Measurements from ENCODE around the gene LPAR3. TPM values are rescaled to one million over a fixed set of nuclear protein-coding genes. Genes with fewer than 3 reads are reported as not detected.

The LPAR3 gene
- total RNA-seq, 4 donors from 2014 or later = 3.5 to 10.9 (median 4.1) TPM; not detected in 1

DNA sequence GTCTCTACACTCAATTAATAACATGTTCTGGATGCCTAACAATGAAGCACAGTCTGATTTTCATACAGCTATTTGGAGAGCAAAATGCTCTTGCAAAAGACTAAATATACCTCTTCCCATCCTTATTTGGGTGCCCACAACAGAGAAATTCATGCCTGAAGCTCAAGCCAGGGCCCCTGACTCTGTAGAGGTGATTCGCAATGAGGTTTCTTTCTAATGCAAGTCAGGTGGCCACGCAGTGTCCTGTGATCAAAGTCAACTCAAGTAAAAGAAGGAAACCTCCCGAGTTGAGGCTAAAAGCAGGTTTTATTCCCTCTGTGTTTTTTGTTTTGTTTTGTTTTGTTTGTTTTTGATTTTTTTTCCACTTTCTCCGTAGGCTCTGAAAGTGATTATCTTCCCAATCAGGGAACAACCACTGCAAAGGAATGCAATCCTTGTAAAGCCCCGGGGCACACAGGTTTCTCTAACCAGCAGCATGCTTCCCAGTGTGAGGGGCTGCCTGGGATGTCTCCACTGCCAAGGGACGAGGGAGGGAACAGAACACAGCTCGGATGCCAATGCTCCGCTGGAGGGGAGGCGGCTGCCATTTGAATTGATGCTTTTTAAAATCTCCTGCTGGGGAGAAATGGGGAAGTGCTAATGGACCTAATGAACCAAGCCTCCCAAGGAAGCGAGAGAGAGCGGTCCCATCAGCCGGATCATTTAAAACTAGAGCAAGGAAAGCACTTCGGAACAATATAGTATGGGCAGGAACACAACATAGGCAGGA lies 128.9 kb downstream of the LPAR3 start:
- intact Hi-C loops (cut with DNase I; ENCODE audit: low total_unique reads) = no loop called here
- peaks cover 0 to 2% (median 0%) of the 10 kb centered on the region in 4 donors for H3K4me1 ChIP-seq
- no peak overlapping the region for H3K27ac ChIP-seq
- 69 to 70% methylated on average over 8 to 13 of the region's 13 CpGs for WGBS, 2 donors (ENCODE audit: low coverage in 1 of 2)
- no peak overlapping the region for H3K4me3 ChIP-seq
- no peaks in the 10 kb centered on the region for H3K9me3 ChIP-seq
- TF ChIP-seq, protein P1, sequence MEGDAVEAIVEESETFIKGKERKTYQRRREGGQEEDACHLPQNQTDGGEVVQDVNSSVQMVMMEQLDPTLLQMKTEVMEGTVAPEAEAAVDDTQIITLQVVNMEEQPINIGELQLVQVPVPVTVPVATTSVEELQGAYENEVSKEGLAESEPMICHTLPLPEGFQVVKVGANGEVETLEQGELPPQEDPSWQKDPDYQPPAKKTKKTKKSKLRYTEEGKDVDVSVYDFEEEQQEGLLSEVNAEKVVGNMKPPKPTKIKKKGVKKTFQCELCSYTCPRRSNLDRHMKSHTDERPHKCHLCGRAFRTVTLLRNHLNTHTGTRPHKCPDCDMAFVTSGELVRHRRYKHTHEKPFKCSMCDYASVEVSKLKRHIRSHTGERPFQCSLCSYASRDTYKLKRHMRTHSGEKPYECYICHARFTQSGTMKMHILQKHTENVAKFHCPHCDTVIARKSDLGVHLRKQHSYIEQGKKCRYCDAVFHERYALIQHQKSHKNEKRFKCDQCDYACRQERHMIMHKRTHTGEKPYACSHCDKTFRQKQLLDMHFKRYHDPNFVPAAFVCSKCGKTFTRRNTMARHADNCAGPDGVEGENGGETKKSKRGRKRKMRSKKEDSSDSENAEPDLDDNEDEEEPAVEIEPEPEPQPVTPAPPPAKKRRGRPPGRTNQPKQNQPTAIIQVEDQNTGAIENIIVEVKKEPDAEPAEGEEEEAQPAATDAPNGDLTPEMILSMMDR (IDR thresholded peaks at IDR 0.05) = no peak
- TF ChIP-seq EP300 (IDR thresholded peaks at IDR 0.05; ENCODE audit: low read depth) (no peak), POLR2AphosphoS5 (IDR thresholded peaks at IDR 0.05) (no peak), POLR2A (IDR thresholded peaks at IDR 0.05) (no peak)
- H3K27me3 ChIP-seq = no peaks in the 10 kb centered on the region
- H3K36me3 ChIP-seq = no peaks in the 10 kb centered on the region
- no peak for DNase-seq
- in situ Hi-C loops (cut with MboI; ENCODE audit: low pct_ligation_motif_present in 1 of 4, low pct_unique_long_range_greater_than_20kb in 1 of 4, low sequenced_read_pairs in 3 of 4) = loop anchor here (10.0 to 25.0 kb wide), 5 partner anchors 173 to 852 kb away; partner anchors contain the start of gene PRKACB (in 4 of the 4)

GRCh38 chr1:84762664-84763063 lies 130.3 kb downstream of the LPAR3 start:
- H3K4me3 ChIP-seq = no peak overlapping the region
- 90 to 94% methylated on average over 3 to 5 of the region's 5 CpGs for WGBS, 2 donors (ENCODE audit: low coverage in 1 of 2)
- H3K4me1 ChIP-seq = peaks cover 0 to 6% (median 0%) of the 10 kb centered on the region in 4 donors
- no peak for DNase-seq
- no peaks in the 10 kb centered on the region for H3K27me3 ChIP-seq
- no peaks in the 10 kb centered on the region for H3K36me3 ChIP-seq
- intact Hi-C loops (cut with DNase I; ENCODE audit: low total_unique reads) = no loop called here
- TF ChIP-seq POLR2A (IDR thresholded peaks at IDR 0.05) (no peak), POLR2AphosphoS5 (IDR thresholded peaks at IDR 0.05) (no peak), EP300 (IDR thresholded peaks at IDR 0.05; ENCODE audit: low read depth) (no peak)
- TF ChIP-seq, protein P1 (IDR thresholded peaks at IDR 0.05) = no peak
- H3K27ac ChIP-seq = no peak overlapping the region
- in situ Hi-C loops (cut with MboI; ENCODE audit: low pct_ligation_motif_present in 1 of 4, low pct_unique_long_range_greater_than_20kb in 1 of 4, low sequenced_read_pairs in 3 of 4) = loop anchor here (10.0 to 25.0 kb wide), 5 partner anchors 175 to 850 kb away; partner anchors contain the start of gene PRKACB (in 4 of the 4)
- no peaks in the 10 kb centered on the region for H3K9me3 ChIP-seq

Other genes with a start within 250 kb of the LPAR3 start
- 10 to 100 TPM in 3 of 4 donors, 1 to 10 TPM in 1; 7.1 to 15.2 (median 11.4) TPM for gene SSX2IP, start 202.7 kb downstream of the LPAR3 start, total RNA-seq
- 100 to 1,000 TPM in 2 of 4 donors, 10 to 100 TPM in 2; 15.7 to 133 (median 82.7) TPM for gene MCOLN2, start 103.9 kb upstream of the LPAR3 start, total RNA-seq
- gene MCOLN3, start 155.3 kb upstream of the LPAR3 start, total RNA-seq = 1 to 10 TPM in 2 of 4 donors, not detected in 2; 1.9 to 7.6 TPM

Measured in transverse colon (tissue), 4 donors.